PFSK-1 (cell line): ENCODE data around the gene NEMP1.

ENCODE experiments used
- FOXP2 ChIP-seq: optimal IDR thresholded peaks from 2 replicates; pipeline ENCODE3; 2011; ENCODE audit warnings: borderline replicate concordance, control low read depth, inconsistent platforms; ENCODE audit not compliant: insufficient read depth; ENCODE audit errors: extremely low read length, extremely low read depth
- POLR2AphosphoS5 ChIP-seq: IDR thresholded peaks from 2 replicates; pipeline ENCODE4 v1.6.1; 2012; ENCODE audit warnings: low read depth, mild to moderate bottlenecking, control low read depth, low read length, moderate library complexity
- SIN3A ChIP-seq: IDR thresholded peaks from 2 replicates; pipeline ENCODE4 v1.6.1; 2012; ENCODE audit warnings: mild to moderate bottlenecking, low read length, moderate library complexity, borderline replicate concordance; ENCODE audit not compliant: insufficient read depth

DNA sequence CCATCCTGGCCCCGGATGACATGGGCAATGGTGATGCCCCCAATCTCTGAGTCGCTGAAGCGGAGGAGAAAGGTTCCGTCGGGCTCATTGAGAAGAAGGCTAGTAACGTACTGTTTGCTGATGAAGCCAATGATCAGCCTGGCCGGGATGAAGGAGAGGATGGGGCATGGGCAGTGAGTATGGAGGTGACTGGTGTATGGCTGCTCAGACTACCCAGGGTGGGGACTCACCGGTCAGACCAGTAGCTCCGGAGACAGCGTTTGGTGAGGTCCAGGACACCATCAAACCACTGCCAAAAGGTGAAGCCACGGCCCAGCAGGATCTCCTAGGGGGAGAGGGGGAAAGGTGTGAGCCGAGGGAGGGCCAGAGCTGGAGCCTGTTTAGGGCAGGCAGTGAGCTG lies 21.2 kb upstream of the NEMP1 start:
- no peak for TF ChIP-seq POLR2AphosphoS5
- TF ChIP-seq SIN3A = no peak
- TF ChIP-seq FOXP2 = no peak
